Measurements from ENCODE around the gene AGR3. TPM values are rescaled to one million over a fixed set of nuclear protein-coding genes. Genes with fewer than 3 reads are reported as not detected.

AGR3 gene
- total RNA-seq, 1 experiment from 2014 or later: 1.2 TPM

DNA sequence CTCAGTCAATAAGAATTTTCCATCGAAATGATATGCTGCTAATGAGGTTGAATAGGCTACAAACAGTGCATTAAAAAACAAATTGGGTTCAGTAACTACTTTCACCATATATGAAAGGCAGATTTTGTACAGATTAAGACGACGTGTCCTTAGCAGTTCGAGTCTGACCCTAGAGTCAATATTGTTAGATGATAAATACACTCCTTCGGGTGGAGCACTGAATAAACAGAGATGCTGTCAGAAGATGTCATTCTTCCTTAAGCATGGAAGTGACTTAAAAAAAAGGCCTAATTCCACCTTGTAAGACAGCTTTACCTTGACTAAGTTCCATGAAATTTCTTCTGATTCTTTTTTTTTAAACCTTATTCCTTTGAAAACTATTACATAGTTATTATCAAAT is 71.2 kb downstream of the AGR3 start:
- H3K27me3 Mint-ChIP-seq (ENCODE audit: insufficient read depth, unreplicated experiment): no peaks in the 10 kb centered on the region
- Histone ChIP-seq H3K4me3 (ENCODE audit: low read depth, low read length) (no peak overlapping the region), H3K9me3 (no peaks in the 10 kb centered on the region), H3K4me1 (peaks cover 64% of the 10 kb centered on the region), H3K27me3 (replicated peaks; ENCODE audit: control insufficient read depth, insufficient read depth, low read length) (no peaks in the 10 kb centered on the region), H3K36me3 (ENCODE audit: control insufficient read depth, insufficient read depth, low read length) (no peaks in the 10 kb centered on the region)
- TF ChIP-seq, protein P1, sequence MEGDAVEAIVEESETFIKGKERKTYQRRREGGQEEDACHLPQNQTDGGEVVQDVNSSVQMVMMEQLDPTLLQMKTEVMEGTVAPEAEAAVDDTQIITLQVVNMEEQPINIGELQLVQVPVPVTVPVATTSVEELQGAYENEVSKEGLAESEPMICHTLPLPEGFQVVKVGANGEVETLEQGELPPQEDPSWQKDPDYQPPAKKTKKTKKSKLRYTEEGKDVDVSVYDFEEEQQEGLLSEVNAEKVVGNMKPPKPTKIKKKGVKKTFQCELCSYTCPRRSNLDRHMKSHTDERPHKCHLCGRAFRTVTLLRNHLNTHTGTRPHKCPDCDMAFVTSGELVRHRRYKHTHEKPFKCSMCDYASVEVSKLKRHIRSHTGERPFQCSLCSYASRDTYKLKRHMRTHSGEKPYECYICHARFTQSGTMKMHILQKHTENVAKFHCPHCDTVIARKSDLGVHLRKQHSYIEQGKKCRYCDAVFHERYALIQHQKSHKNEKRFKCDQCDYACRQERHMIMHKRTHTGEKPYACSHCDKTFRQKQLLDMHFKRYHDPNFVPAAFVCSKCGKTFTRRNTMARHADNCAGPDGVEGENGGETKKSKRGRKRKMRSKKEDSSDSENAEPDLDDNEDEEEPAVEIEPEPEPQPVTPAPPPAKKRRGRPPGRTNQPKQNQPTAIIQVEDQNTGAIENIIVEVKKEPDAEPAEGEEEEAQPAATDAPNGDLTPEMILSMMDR (IDR thresholded peaks at IDR 0.05; ENCODE audit: insufficient read depth in 1 of 2, low read depth in 1 of 2, low read length in 1 of 2, severe bottlenecking in 1 of 2, unreplicated experiment in 1 of 2): no peak
- peak overlapping the region; percentile 1 for H3K27ac Mint-ChIP-seq (ENCODE audit: unreplicated experiment)
- peak in 1 of 2 experiments; percentile 31 for DNase-seq
- BruUV-seq (replicated peaks): no TSS peak
- H3K9me3 Mint-ChIP-seq (ENCODE audit: unreplicated experiment): peaks cover 8% of the 10 kb centered on the region
- CTCF ChIA-PET: interaction anchor here (1.4 kb wide), 1 partner anchor 9 kb away, joined by 3 read pairs; no protein-coding TSS in a partner anchor
- H3K4me1 Mint-ChIP-seq (ENCODE audit: low read depth, unreplicated experiment): peaks cover 46% of the 10 kb centered on the region
- no peak overlapping the region for H3K4me3 Mint-ChIP-seq (ENCODE audit: unreplicated experiment)
- H3K36me3 Mint-ChIP-seq (ENCODE audit: insufficient read depth, unreplicated experiment): no peaks in the 10 kb centered on the region
- intact Hi-C loops (cut with micrococcal nuclease; ENCODE audit: unreplicated experiment): no loop called here
- POLR2A ChIA-PET: interaction anchor here (0.6 kb wide), 1 partner anchor 10 kb away, joined by 3 read pairs; no protein-coding TSS in a partner anchor

DNA sequence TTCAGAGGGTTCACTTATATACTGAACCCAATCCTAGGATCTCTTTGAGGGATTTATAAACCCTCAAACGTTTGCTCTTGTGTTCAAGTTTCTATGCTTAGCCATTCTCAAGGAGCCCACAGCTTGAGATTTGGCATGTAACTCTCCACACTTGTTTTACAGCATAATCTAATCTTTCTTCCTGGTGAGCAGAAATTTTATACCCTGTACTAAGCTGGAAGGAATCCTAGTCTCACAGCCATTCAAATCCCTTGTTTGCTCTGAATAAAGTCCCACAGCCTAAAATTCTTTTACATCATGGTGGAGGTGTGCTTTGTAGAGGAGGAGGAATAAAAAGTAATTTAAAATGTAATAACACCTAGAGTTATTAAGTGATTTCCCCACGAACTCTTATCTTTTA is 71.7 kb downstream of the AGR3 start:
- intact Hi-C loops (cut with micrococcal nuclease; ENCODE audit: unreplicated experiment): no loop called here
- CTCF ChIA-PET: interaction anchor here (1.4 kb wide), 1 partner anchor 9 kb away, joined by 3 read pairs; no protein-coding TSS in a partner anchor

More for the DNA sequence above, 71.7 kb downstream of the AGR3 start:
- Histone ChIP-seq H3K27me3 (replicated peaks; ENCODE audit: control insufficient read depth, insufficient read depth, low read length) (no peaks in the 10 kb centered on the region), H3K4me3 (ENCODE audit: low read depth, low read length) (no peak overlapping the region), H3K4me1 (peaks cover 64% of the 10 kb centered on the region), H3K9me3 (no peaks in the 10 kb centered on the region), H3K36me3 (ENCODE audit: control insufficient read depth, insufficient read depth, low read length) (no peaks in the 10 kb centered on the region)
- BruUV-seq (replicated peaks): no TSS peak
- POLR2A ChIA-PET: interaction anchor here (0.6 kb wide), 1 partner anchor 9 kb away, joined by 3 read pairs; no protein-coding TSS in a partner anchor
- H3K27ac Mint-ChIP-seq (ENCODE audit: unreplicated experiment): peak overlapping the region; percentile 1
- no peaks in the 10 kb centered on the region for H3K36me3 Mint-ChIP-seq (ENCODE audit: insufficient read depth, unreplicated experiment)
- no peak for DNase-seq
- peaks cover 47% of the 10 kb centered on the region for H3K4me1 Mint-ChIP-seq (ENCODE audit: low read depth, unreplicated experiment)
- TF ChIP-seq, protein P1 (IDR thresholded peaks at IDR 0.05; ENCODE audit: insufficient read depth in 1 of 2, low read depth in 1 of 2, low read length in 1 of 2, severe bottlenecking in 1 of 2, unreplicated experiment in 1 of 2): no peak
- no peaks in the 10 kb centered on the region for H3K27me3 Mint-ChIP-seq (ENCODE audit: insufficient read depth, unreplicated experiment)
- no peak overlapping the region for H3K4me3 Mint-ChIP-seq (ENCODE audit: unreplicated experiment)
- peaks cover 8% of the 10 kb centered on the region for H3K9me3 Mint-ChIP-seq (ENCODE audit: unreplicated experiment)

Other genes starting within 250 kb of the AGR3 start
- 34.5 and 35.2 TPM in 2 replicates for gene ANKMY2, start 236.2 kb downstream of the AGR3 start, total RNA-seq (2022)
- gene BZW2, start 235.8 kb downstream of the AGR3 start, total RNA-seq (2022): 148 TPM in 2 replicates
- gene TSPAN13, start 128.2 kb downstream of the AGR3 start, total RNA-seq (2022): 193 and 208 TPM in 2 replicates
- 343 and 467 TPM in 2 replicates for gene AGR2, start 77.0 kb downstream of the AGR3 start, total RNA-seq (2022)